ENCODE measurements around the gene RBMS2. TPM values are rescaled to one million over a fixed set of nuclear protein-coding genes. Genes with fewer than 3 reads are reported as not detected.

The RBMS2 gene
- total RNA-seq, 1 experiment from 2014 or later, result 62.7 TPM

GRCh38 chr12:56596815-56597214 is 75.2 kb downstream of the RBMS2 start:
- ChIA-PET CTCF (interaction anchor here (1.4 kb wide), 1 partner anchor 40 kb away, joined by 5 read pairs; no protein-coding TSS in a partner anchor), POLR2A (interaction anchor here (0.6 to 1.0 kb wide), 2 partner anchors 93 to 375 kb away, joined by 3 read pairs; partner anchors contain the start of gene RNF41)
- Mint-ChIP-seq H3K36me3 (ENCODE audit: insufficient read depth, unreplicated experiment) (peaks cover 73% of the 10 kb centered on the region), H3K9me3 (ENCODE audit: unreplicated experiment) (no peaks in the 10 kb centered on the region), H3K4me3 (ENCODE audit: unreplicated experiment) (no peak overlapping the region), H3K27ac (ENCODE audit: low read depth, unreplicated experiment) (peak overlapping the region; percentile 52), H3K27me3 (ENCODE audit: insufficient read depth, unreplicated experiment) (no peaks in the 10 kb centered on the region), H3K4me1 (ENCODE audit: insufficient read depth, unreplicated experiment) (peaks cover 10% of the 10 kb centered on the region)
- DNase-seq (ENCODE audit: unreplicated experiment), result no peak
- BruUV-seq (replicated peaks), result no TSS peak
- intact Hi-C loops (cut with micrococcal nuclease), result no loop called here
- no peak for TF ChIP-seq CTCF (IDR thresholded peaks at IDR 0.05; ENCODE audit: unreplicated experiment)

- ChIA-PET POLR2A (no interaction called here), CTCF (interaction anchor here (0.7 to 4.6 kb wide), 2 partner anchors 27 to 37 kb away, joined by 4 to 32 read pairs; no protein-coding TSS in a partner anchor)
- Mint-ChIP-seq H3K27me3 (ENCODE audit: insufficient read depth, unreplicated experiment) (no peaks in the 10 kb centered on the region), H3K27ac (ENCODE audit: low read depth, unreplicated experiment) (no peak overlapping the region), H3K4me1 (ENCODE audit: insufficient read depth, unreplicated experiment) (peaks cover 6% of the 10 kb centered on the region), H3K36me3 (ENCODE audit: insufficient read depth, unreplicated experiment) (peaks cover 92% of the 10 kb centered on the region), H3K4me3 (ENCODE audit: unreplicated experiment) (no peak overlapping the region), H3K9me3 (ENCODE audit: unreplicated experiment) (no peaks in the 10 kb centered on the region)
- BruUV-seq (replicated peaks), result no TSS peak
- TF ChIP-seq CTCF (IDR thresholded peaks at IDR 0.05; ENCODE audit: unreplicated experiment), result no peak
- intact Hi-C loops (cut with micrococcal nuclease), result no loop called here
- no peak for DNase-seq (ENCODE audit: unreplicated experiment)
Measured at GRCh38 chr12:56599041-56599440, 77.4 kb downstream of the RBMS2 start.

- Mint-ChIP-seq H3K27ac (ENCODE audit: low read depth, unreplicated experiment) (no peak overlapping the region), H3K4me3 (ENCODE audit: unreplicated experiment) (no peak overlapping the region), H3K4me1 (ENCODE audit: insufficient read depth, unreplicated experiment) (no peaks in the 10 kb centered on the region), H3K9me3 (ENCODE audit: unreplicated experiment) (no peaks in the 10 kb centered on the region), H3K27me3 (ENCODE audit: insufficient read depth, unreplicated experiment) (no peaks in the 10 kb centered on the region), H3K36me3 (ENCODE audit: insufficient read depth, unreplicated experiment) (peaks cover 92% of the 10 kb centered on the region)
- no peak for TF ChIP-seq CTCF (IDR thresholded peaks at IDR 0.05; ENCODE audit: unreplicated experiment)
- BruUV-seq (replicated peaks), result no TSS peak
- DNase-seq (ENCODE audit: unreplicated experiment), result no peak
- ChIA-PET POLR2A (interaction anchor here (0.6 to 1.2 kb wide), 2 partner anchors 10 to 333 kb away, joined by 3 to 4 read pairs; no protein-coding TSS in a partner anchor), CTCF (interaction anchor here (0.7 to 4.6 kb wide), 3 partner anchors 27 to 36 kb away, joined by 4 to 32 read pairs (median 12); partner anchors contain the start of gene BAZ2A)
- intact Hi-C loops (cut with micrococcal nuclease), result no loop called here
Measured at GRCh38 chr12:56599797-56600196, 78.2 kb downstream of the RBMS2 start.

- Mint-ChIP-seq H3K4me1 (ENCODE audit: insufficient read depth, unreplicated experiment) (no peaks in the 10 kb centered on the region), H3K36me3 (ENCODE audit: insufficient read depth, unreplicated experiment) (peaks cover 95% of the 10 kb centered on the region), H3K27ac (ENCODE audit: low read depth, unreplicated experiment) (no peak overlapping the region), H3K9me3 (ENCODE audit: unreplicated experiment) (no peaks in the 10 kb centered on the region), H3K27me3 (ENCODE audit: insufficient read depth, unreplicated experiment) (no peaks in the 10 kb centered on the region), H3K4me3 (ENCODE audit: unreplicated experiment) (no peak overlapping the region)
- intact Hi-C loops (cut with micrococcal nuclease), result no loop called here
- TF ChIP-seq CTCF (IDR thresholded peaks at IDR 0.05; ENCODE audit: unreplicated experiment), result no peak
- BruUV-seq (replicated peaks), result no TSS peak
- no peak for DNase-seq (ENCODE audit: unreplicated experiment)
- ChIA-PET CTCF (interaction anchor here (0.7 to 4.6 kb wide), 8 partner anchors 7 to 87 kb away, joined by 3 to 32 read pairs (median 4); partner anchors contain the start of gene BAZ2A), POLR2A (interaction anchor here (0.6 to 1.3 kb wide), 4 partner anchors 11 to 45 kb away, joined by 3 to 11 read pairs (median 4); no protein-coding TSS in a partner anchor)
Measured at GRCh38 chr12:56600753-56601152, 79.1 kb downstream of the RBMS2 start.

All from MCF 10A (cell line).